Glomerular visceral epithelial cell (primary cell): ENCODE data around the gene LRSAM1.
A peak's percentile ranks its signal among the peaks of the same experiment; 100 is the strongest.

ENCODE experiments used
- DNase-seq: peaks from one replicate; pipeline ENCODE4 v3.0.0-alpha.2; 2016; ENCODE audit errors: extremely low spot score

Gene LRSAM1

GRCh38 chr9:127496974-127497373 lies 45.7 kb downstream of the LRSAM1 start:
- no peak for DNase-seq

- DNase-seq = no peak
Observed at GRCh38 chr9:127497656-127498290, 46.5 kb downstream of the LRSAM1 start.

- no peak for DNase-seq
Observed at GRCh38 chr9:127498298-127498697, 47.0 kb downstream of the LRSAM1 start.

GRCh38 chr9:127500399-127500798 lies 49.1 kb downstream of the LRSAM1 start:
- DNase-seq = no peak

- no peak for DNase-seq
Observed at GRCh38 chr9:127500862-127501261, 49.6 kb downstream of the LRSAM1 start.

- DNase-seq = no peak
Observed at GRCh38 chr9:127501821-127502343, 50.6 kb downstream of the LRSAM1 start.

- DNase-seq = no peak
Observed at GRCh38 chr9:127502706-127503378, 51.5 kb downstream of the LRSAM1 start.

GRCh38 chr9:127503379-127503921 lies 52.1 kb downstream of the LRSAM1 start:
- DNase-seq = no peak

- peak; percentile 88 for DNase-seq
Observed at GRCh38 chr9:127503947-127504886, 52.9 kb downstream of the LRSAM1 start.

GRCh38 chr9:127504887-127505251 lies 53.6 kb downstream of the LRSAM1 start:
- DNase-seq = no peak

GRCh38 chr9:127505396-127506116 lies 54.2 kb downstream of the LRSAM1 start:
- peak; percentile 53 for DNase-seq

- DNase-seq = peak; percentile 80
Observed at GRCh38 chr9:127506117-127506813, 55.0 kb downstream of the LRSAM1 start.

- peak; percentile 89 for DNase-seq
Observed at GRCh38 chr9:127506814-127507750, 55.8 kb downstream of the LRSAM1 start.

GRCh38 chr9:127507751-127508648 lies 56.7 kb downstream of the LRSAM1 start:
- no peak for DNase-seq

- no peak for DNase-seq
Observed at GRCh38 chr9:127508901-127509260, 57.6 kb downstream of the LRSAM1 start.

GRCh38 chr9:127509261-127509954 lies 58.1 kb downstream of the LRSAM1 start:
- DNase-seq = no peak

GRCh38 chr9:127509955-127510299 lies 58.6 kb downstream of the LRSAM1 start:
- no peak for DNase-seq

GRCh38 chr9:127514468-127514867 lies 63.2 kb downstream of the LRSAM1 start:
- DNase-seq = no peak
